NCI-H146 treated with DMSO at 0.1 percent for 48 hours (cell line): Measurements from ENCODE around the gene ACSM2A.
"Not testable (repeated sequence)": the region's sequence is repeated elsewhere in the genome, so short reads cannot be mapped to it uniquely, and the experiment has no call there.

ENCODE experiments used
- DNase-seq: peaks from one replicate; lab custom pipeline; 2025; ENCODE audit not compliant: unreplicated experiment; lab: John Stamatoyannopoulos, UW

The ACSM2A gene, protein sequence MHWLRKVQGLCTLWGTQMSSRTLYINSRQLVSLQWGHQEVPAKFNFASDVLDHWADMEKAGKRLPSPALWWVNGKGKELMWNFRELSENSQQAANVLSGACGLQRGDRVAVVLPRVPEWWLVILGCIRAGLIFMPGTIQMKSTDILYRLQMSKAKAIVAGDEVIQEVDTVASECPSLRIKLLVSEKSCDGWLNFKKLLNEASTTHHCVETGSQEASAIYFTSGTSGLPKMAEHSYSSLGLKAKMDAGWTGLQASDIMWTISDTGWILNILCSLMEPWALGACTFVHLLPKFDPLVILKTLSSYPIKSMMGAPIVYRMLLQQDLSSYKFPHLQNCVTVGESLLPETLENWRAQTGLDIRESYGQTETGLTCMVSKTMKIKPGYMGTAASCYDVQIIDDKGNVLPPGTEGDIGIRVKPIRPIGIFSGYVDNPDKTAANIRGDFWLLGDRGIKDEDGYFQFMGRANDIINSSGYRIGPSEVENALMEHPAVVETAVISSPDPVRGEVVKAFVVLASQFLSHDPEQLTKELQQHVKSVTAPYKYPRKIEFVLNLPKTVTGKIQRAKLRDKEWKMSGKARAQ

DNA sequence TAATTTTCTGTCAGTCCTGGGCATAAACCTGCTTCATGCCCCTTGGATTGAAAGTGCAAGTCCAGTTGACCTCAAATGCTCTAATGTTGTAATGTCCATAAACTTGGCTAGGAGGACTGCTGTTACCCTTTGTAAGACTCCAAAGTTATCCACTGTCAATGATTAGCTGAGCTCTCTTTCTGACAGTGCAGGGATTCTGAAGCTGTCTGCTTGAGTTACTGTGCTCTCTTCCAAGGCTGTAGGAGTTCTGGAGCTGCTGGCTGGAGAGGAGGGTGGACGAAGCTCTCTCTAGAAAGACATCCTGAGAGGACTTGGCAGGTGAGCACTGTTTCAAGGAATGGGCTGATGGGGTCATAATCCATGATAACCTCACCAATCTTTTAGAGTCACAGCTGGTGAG lies at the start of gene ACSM2A:
Gene ACSM2A (plus strand): TSS at position 158 of the 400 bp plus-strand sequence. CDS start 8,594 bp downstream, outside the sequence.
- not testable (repeated sequence) for DNase-seq

DNA sequence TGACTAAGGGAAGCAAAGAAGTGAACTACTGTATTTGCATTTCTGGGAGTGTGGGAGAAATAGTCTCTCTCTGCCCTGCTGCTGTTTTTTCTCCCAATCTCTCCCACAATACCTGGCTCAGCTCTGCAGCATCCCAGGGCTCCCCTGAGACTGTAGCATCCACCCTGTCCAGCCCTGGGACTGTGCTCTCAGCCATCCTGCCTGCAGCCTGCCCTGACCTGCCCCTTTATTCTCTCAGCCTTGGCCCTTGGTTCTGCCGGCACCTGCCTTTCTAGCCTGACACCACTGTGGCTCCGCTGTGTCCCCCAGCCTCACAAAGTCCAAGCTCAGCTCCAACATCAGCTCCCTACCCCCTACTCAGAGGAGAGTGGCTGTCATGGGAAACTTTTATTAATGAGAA lies 48.7 kb upstream of the ACSM2A start:
- no peak for DNase-seq

DNA sequence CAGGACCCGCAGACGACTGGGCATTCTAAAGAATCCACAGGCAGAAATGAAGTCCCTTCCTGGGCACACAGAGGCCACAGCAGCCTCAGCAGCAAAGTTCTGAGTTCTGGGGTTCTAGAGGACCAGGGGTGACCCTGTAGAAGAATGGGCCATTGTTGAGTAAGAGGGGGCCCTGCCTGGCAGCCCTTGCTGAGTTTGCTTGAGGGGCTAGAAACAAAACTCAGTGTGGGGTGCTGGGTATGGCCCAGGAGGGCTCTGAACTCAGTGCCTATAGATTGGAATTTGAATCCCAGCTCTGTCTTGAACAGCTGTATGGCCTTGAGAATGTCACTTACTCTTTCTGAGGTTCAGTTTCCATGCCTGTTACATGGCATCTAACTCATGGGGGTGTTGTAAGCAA lies 46.7 kb upstream of the ACSM2A start, which contains the start of gene PDILT:
Gene PDILT (minus strand): TSS at position 101 of the 400 bp plus-strand sequence. CDS start 5,437 bp downstream, outside the sequence.
- DNase-seq, result no peak

DNA sequence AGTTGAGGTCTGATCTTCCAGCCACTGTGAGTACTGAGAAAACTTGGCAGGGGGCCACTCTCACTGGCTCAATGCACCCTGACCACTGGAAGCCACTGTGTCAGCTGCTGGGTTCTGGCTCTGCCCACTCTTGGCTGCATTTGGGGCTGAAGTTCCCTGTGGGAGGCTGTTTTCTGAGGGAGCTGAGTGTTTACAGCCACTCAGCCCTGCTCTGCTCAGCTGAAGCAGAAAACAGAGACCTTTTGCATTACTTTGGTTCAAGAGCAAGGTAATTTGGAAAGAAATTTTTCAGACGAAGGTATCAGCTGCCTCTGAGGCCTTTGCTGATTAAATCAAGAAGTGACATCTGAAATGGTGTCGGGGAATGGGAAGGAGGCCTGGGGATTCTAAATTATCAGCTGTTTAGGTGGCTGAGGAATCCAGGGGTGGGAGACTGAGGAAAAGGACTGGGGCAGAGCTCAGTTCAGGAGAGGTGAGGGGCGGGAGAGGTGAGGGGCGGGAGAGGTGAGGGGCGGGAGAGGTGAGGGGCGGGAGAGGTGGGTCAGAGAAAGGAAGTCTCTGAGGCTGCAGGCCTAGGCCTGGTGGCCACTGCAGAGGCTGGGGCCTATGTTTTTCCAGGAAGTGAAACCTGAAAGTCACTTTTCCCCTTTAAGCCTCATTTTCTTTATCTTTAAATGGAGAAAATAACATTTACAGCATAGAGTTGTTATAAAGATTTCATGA lies 41.8 kb upstream of the ACSM2A start, which contains the start of gene ACSM5:
Gene ACSM5 (plus strand): TSS at position 137 of the 723 bp plus-strand sequence. CDS start 1,951 bp downstream, outside the sequence.
- no peak for DNase-seq

DNA sequence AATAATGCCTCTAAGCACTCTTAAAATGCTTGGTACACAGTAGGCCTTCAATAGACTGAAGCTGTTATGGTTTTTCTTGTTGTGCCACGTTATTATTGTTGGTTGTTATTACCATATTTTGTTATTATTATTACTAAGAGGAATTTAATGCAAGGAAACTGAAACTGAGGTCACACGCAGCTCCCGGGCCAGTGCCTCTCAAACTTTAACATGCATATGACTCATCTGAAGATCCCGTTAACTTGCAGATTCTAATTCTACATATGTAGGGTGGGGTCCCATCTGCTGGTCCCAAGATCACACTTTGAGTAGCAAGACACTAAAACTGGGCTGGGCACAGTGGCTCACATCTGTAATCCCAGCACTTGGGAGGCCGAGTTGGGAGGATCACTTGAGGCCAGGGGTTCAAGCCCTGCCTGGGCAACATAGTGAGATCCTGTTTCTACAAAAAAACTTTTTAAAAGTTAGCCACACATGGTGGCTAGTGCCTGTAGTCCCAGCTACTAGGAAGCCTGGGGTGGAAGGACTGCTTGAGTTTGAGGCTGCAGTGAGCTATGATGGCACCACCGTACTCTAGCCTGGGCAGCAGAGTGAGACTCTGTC lies 41.1 kb upstream of the ACSM2A start:
- DNase-seq, result no peak

DNA sequence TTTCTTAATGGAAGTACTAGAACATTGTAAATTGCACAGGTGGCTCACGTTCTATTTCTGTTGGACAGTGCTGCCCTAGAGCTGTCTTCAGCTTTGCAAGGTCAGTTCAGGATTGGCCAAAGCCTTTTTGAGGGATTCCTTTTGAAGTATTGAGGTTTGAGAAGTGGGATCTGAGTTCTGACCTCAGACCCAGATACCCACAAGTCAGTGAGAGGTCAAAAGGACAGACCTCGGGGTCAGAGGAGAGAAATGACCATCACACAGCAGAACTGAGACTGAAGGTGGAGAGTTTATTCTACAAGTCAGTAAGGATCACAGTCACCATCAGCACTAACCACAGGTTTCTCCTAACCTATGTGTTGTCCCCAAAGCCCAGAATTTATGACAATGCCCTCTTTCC lies 40.3 kb upstream of the ACSM2A start:
- DNase-seq, result no peak

DNA sequence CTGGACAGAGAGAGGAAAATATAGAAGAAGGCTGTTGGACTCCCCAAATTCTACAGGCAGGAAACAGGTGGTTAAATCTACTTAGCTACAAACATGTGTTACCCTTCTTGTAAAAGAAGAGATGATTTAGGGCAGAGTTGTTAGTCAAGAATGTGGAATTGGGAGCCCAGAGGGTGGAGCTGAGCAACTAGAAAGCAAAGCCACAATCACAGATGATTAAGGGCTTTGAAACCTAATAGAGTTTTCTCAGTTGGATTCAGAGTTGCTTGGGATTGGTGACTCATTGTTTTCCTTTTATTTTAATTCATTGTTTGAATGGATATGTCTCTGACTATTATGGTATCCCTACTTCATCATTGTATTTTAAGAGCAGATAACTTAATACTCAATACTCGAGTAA lies 35.8 kb upstream of the ACSM2A start:
- no peak for DNase-seq

DNA sequence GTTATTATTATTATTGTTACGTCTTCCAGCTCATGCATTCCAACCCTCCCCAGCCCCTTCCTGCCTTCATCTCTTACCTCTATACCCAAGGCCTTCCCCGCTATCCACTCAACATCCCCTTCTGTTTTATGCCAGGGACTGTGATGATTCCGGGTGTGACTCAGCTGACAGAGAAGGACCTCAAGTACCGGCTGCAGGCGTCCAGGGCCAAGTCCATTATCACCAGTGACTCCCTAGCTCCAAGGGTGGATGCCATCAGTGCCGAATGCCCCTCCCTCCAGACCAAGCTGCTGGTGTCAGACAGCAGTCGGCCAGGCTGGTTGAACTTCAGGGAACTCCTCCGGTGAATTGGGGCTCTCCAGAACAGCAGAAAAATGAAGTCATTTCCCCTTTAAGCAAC lies 32.2 kb upstream of the ACSM2A start:
- not testable (repeated sequence) for DNase-seq

DNA sequence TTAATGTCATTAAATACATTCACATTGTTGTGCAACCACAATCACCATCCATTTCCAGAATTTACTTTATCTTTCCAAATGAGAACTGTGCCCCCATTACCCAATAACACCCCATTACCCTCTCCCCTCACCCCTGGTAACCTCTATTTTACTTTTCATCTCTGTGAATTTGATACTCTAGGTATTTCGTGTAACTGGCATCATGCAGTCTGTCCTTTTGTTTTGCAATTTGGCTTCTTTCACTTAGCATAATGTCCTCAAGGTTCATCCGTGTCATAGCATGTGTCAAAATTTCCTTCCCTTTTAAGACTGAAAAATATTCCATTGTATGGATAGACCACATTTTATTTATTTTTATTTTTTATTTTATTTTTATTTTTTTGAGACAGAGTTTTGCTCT lies 29.6 kb upstream of the ACSM2A start:
- DNase-seq, result not testable (repeated sequence)

DNA sequence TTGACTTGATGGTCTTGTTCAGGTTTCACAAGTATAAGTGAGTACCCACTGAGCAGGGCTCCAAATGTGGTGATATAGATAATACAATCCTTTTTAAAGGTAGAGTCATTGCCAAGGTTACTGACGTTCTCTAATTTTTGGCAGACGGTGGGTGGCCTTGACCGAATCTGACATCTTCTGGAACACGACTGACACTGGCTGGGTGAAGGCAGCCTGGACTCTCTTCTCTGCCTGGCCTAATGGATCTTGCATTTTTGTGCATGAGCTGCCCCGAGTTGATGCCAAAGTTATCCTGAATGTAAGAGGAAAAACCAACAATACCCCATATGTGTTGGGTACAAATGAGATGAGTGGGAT lies 27.6 kb upstream of the ACSM2A start:
- DNase-seq, result not testable (repeated sequence)

DNA sequence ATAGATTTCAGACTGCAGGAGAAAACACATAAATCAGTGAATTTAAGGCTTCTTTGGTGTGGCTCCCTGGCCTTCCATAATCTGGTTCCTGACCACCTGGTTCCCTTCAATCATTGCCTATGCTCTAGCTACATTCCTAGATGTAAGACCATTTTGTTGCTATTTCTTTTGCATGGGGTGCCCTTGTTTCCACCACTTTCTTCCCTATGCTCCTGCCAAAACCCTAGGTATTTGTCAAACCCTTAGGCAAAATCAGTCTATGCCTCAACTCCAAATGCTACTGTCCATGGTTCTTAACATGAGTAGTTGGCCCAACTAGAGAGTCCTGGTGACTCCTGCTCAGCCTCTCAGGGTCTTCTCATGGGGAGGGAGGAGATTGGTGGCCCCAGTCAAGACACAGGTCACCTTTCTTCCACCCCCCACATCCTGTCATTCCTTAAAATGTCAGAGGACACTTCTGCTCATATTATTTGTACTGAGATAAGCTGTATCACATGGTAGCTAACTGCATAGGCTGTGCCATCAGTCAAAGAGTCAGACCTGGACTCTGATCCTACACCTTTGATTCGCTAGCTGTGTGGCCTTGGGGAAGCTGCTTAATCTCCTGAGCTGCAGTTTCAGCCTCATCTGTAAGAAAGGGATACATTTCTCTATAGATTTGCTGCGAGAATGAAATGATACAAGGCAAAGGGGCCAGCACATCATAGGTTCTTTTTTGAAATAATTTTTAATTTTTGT lies 27.0 kb upstream of the ACSM2A start:
- no peak for DNase-seq

DNA sequence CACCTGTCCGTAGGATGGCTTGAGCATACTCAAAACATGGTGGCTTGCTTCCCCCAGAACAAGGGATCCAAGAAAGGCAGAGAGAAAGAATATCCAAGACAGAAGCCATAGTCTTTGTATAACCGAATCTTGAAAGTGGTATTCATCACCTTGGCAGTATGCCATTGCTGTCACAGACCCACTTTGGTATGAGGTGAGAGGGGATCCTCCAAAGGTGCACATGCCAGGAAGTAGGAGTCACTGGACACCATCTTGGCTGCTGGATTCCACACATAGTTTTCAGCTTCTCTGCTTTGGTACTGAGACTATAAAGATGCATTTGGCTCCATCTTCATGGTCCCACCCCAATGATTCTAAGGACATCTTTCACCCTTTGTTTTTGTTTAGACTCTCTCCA lies 23.9 kb upstream of the ACSM2A start:
- DNase-seq, result not testable (repeated sequence)

DNA sequence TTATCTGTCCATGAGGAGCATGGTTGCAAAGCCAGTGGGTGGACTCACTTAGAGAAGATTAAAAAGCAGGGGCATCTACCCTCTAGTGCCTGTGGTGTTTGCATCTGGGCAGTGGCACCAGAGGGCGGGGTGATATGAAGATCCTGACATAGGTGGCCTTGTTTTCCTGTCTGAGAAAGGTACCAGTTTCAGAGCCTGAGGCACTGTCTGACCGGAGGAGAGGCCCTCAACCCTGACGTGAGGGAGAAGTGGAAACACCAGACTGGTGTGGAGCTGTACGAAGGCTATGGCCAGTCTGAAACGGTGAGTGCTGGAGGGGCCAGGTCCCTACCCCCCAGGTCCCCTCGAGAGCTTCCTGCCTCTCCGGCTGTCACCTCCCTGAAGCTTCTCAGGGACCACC lies 21.8 kb upstream of the ACSM2A start:
- DNase-seq, result not testable (repeated sequence)

DNA sequence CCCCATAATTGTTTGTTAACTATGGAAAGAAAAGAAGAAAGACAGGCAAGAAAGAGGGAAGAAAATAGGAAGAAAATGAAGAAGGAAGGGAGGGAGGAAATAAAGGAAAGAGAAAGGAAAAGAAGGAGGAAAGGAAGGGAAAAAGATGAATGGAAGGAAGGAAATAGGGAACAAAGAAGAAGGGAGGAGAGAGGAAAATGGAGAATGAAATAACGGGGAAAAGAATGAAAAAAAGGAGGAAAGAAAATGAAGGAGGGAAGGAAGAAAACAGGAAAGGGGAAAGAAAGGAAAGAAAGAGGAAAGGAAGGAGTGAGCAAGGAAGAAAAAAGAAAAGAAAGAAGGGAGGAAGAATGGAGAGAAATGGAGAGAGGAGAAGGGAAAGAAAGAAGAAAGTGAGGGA lies 20.8 kb upstream of the ACSM2A start:
- not testable (repeated sequence) for DNase-seq

DNA sequence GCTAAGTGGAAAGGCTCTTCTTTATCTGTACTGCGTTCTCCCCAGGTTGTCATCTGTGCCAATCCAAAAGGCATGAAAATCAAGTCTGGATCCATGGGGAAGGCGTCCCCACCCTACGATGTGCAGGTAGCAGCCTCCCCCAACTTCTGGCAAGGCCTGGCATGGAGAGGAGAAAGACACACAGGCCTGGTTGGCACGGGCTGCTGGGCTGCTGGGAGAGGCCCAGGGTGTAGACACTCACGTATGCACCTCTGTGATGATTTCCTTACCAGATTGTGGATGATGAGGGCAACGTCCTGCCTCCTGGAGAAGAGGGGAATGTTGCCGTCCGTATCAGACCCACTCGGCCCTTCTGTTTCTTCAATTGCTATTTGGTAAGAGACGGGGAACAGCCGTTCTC lies 20.4 kb upstream of the ACSM2A start:
- DNase-seq, result no peak

DNA sequence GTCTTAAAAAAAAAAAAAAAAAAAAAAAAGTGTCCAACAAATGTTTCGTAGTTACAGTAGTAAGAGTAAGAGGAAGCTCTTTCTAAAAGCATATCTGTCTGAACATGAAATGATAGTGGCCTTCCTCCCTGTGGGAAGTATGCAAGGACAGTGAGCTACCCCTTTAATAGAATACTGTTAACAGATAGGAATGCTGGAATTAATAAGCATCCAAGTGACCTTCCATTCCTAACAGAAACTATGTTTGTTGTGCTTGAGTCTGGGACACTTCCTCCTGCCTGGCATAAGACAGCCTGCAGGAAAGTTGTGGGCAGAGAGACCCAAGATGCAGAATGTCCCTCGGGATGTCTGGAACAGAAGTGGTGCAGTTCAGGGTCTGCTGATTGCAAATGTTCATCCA lies 12.4 kb upstream of the ACSM2A start:
- DNase-seq, result not testable (repeated sequence)

DNA sequence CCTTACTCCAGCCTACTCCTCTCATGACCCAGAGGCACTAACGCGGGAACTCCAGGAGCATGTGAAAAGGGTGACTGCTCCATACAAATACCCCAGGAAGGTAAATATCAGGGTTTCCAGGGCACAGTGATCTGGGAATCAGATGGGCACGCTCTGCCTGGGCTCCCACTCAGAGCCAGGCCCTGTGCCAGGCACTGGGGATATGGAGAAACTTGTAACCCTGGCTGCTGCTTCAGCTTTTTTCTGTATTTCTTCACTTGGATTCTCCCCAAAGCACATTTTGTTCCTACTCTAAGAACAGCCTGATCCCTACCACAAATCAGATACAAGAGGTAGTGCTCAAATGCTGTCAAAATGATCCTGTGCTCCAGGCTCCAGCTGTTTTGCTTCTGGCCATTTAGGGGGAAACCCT lies 11.5 kb upstream of the ACSM2A start:
- DNase-seq, result not testable (repeated sequence)

DNA sequence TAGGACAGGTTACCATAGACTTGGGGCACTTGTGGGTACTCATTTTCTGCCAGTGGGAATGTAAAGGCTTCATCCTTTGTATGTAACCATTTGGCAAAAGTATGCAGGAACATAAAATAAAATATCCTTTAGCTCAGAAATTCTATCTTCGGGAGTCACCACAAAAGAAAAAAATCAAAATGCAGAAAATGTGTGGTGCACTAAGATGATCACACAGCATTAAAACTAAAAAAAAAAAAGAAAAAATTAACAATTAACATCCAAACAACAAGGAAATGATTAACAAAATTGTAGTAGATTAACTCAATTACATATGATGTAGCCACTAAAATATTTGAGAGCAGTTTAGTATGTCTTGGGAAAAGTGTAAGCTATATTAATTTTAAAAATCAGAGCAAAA lies 10.6 kb upstream of the ACSM2A start:
- not testable (repeated sequence) for DNase-seq

DNA sequence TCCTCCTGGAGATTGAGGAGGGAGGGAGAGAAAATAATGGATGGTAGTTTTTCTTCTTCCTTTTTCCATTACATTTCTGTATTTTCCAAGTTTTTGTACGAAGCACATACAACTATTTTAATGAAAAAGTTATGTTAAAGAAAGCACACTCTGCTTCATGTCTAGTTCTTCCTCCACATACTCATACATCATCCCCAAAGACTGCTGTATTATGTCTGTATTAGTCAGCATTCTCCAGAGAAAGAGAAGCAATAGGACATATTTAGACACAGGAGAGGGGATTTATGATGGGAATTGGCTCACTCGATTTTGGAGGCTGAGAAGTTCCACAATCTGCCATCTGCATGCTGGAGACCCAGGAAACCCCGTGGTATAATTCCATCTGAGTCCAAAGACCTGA lies 10.1 kb upstream of the ACSM2A start:
- DNase-seq, result no peak

DNA sequence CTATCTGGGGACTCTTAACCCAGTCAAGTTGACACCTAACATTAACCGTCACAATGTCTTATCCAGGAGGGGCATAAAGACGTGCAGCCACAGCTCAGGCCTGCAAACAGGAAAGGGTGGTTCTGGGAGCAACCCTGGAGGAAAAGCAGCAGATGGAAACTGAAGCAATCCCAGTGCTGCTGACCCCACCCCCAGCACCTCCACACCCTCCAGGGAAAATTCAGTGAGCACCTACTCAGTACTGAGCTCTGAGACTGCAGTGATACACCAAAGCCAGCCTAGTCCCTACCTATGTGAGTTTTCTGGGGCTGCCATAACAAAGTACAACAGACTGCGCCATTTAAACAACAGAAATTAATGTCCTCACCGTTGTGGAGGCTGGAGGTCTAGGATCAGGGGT lies 9.5 kb upstream of the ACSM2A start:
- not testable (repeated sequence) for DNase-seq
